ENCODE results near the gene AP4E1.

AP4E1 gene

DNA sequence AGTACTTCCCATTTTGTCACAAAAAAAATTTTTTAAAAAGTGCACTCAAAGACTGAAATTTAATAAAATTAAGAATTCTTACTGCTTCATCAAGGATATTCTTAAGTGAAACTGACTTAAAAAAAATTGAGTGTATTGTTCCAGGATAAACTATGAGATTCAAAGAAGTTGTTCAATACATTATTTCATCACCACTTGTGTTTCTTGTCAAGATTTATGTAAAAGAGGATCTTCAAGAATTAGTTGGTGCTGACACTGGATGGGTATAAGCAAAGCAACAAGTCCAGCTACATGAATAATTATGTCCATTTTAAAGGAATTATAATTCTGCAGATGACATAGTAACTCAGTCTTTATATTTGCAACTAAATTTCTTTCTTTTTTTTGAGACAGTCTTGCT lies 4.3 kb upstream of the AP4E1 start:
- no peak overlapping the region for H3K4me3 ChIP-seq (replicated peaks; ENCODE audit: insufficient read depth, low read length)
- no peaks in the 10 kb centered on the region for H3K27me3 ChIP-seq (ENCODE audit: insufficient read depth, poor library complexity, severe bottlenecking)
- no peak for TF ChIP-seq GABPA (IDR thresholded peaks at IDR 0.05; ENCODE audit: low read depth)
- TF ChIP-seq, protein P1, sequence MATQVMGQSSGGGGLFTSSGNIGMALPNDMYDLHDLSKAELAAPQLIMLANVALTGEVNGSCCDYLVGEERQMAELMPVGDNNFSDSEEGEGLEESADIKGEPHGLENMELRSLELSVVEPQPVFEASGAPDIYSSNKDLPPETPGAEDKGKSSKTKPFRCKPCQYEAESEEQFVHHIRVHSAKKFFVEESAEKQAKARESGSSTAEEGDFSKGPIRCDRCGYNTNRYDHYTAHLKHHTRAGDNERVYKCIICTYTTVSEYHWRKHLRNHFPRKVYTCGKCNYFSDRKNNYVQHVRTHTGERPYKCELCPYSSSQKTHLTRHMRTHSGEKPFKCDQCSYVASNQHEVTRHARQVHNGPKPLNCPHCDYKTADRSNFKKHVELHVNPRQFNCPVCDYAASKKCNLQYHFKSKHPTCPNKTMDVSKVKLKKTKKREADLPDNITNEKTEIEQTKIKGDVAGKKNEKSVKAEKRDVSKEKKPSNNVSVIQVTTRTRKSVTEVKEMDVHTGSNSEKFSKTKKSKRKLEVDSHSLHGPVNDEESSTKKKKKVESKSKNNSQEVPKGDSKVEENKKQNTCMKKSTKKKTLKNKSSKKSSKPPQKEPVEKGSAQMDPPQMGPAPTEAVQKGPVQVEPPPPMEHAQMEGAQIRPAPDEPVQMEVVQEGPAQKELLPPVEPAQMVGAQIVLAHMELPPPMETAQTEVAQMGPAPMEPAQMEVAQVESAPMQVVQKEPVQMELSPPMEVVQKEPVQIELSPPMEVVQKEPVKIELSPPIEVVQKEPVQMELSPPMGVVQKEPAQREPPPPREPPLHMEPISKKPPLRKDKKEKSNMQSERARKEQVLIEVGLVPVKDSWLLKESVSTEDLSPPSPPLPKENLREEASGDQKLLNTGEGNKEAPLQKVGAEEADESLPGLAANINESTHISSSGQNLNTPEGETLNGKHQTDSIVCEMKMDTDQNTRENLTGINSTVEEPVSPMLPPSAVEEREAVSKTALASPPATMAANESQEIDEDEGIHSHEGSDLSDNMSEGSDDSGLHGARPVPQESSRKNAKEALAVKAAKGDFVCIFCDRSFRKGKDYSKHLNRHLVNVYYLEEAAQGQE (IDR thresholded peaks at IDR 0.05; ENCODE audit: insufficient replicate concordance, low read depth) = no peak
- TF ChIP-seq, protein P2, sequence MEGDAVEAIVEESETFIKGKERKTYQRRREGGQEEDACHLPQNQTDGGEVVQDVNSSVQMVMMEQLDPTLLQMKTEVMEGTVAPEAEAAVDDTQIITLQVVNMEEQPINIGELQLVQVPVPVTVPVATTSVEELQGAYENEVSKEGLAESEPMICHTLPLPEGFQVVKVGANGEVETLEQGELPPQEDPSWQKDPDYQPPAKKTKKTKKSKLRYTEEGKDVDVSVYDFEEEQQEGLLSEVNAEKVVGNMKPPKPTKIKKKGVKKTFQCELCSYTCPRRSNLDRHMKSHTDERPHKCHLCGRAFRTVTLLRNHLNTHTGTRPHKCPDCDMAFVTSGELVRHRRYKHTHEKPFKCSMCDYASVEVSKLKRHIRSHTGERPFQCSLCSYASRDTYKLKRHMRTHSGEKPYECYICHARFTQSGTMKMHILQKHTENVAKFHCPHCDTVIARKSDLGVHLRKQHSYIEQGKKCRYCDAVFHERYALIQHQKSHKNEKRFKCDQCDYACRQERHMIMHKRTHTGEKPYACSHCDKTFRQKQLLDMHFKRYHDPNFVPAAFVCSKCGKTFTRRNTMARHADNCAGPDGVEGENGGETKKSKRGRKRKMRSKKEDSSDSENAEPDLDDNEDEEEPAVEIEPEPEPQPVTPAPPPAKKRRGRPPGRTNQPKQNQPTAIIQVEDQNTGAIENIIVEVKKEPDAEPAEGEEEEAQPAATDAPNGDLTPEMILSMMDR (IDR thresholded peaks at IDR 0.05; ENCODE audit: insufficient read depth, low read length) = no peak
- TF ChIP-seq SPI1 (IDR thresholded peaks at IDR 0.05; ENCODE audit: borderline replicate concordance, low read depth) = no peak
- TF ChIP-seq POLR2AphosphoS5 (IDR thresholded peaks at IDR 0.05; ENCODE audit: low read depth) = no peak
- H3K27ac ChIP-seq (replicated peaks) = no peak overlapping the region
- DNase-seq (ENCODE audit: low read depth in 1 of 2, low spot score in 1 of 2) = no peak

DNA sequence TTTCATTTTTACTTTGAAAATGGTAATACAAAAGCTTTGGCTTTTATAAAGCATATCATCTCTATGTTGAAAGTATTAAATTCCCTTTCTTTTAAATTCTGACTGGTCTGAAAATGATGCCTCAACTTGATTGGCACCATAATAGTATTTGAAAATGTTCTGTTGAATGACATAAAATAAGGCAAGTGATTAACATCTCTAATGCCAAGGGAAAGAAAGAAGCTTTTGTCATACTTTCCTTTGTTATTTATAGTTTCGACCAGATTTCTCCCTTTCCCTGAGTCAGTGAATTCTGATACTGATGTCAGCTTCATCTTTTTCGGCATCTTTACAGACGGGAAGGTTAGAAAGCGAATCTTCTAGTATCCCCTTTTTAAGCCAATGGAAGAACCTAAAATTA lies 3.4 kb upstream of the AP4E1 start:
- no peak overlapping the region for H3K4me3 ChIP-seq (replicated peaks; ENCODE audit: insufficient read depth, low read length)
- TF ChIP-seq, protein P2 (IDR thresholded peaks at IDR 0.05; ENCODE audit: insufficient read depth, low read length) = no peak
- TF ChIP-seq, protein P1 (IDR thresholded peaks at IDR 0.05; ENCODE audit: insufficient replicate concordance, low read depth) = no peak
- TF ChIP-seq GABPA (IDR thresholded peaks at IDR 0.05; ENCODE audit: low read depth) (no peak), POLR2AphosphoS5 (IDR thresholded peaks at IDR 0.05; ENCODE audit: low read depth) (no peak), SPI1 (IDR thresholded peaks at IDR 0.05; ENCODE audit: borderline replicate concordance, low read depth) (no peak)
- H3K27me3 ChIP-seq (ENCODE audit: insufficient read depth, poor library complexity, severe bottlenecking) = no peaks in the 10 kb centered on the region
- H3K27ac ChIP-seq (replicated peaks) = no peak overlapping the region
- no peak for DNase-seq (ENCODE audit: low read depth in 1 of 2, low spot score in 1 of 2)

DNA sequence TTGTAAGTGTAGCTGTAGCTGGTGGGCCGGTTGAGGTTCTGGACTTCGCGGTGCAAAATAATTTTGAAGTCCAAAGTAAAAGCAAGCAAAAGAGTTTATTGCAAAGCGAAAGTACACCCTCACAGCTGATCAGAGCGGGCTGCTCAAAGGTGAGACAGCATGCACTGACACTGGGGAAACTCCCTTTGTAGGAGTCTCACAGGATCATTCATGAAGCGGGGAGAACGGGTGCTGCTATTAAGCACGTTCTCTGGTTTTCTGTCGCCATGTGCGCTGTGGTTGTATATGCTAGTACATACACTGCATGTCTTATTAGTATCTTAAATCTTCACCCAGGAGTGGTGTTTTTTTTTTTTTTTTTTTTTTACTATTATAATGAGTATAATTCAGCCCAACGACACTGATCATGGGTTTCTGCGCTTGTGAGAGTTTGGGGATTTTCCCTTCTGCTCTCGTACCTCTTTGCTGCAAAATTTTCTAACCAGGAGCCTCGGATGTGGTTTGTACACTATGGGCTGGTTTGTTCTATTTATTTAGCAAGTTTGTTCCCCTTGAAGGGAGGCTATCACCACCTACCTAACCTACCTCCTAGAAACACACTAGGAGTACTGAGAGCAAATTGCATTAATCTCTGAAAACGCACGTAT lies 1.4 kb upstream of the AP4E1 start:
- H3K4me3 ChIP-seq (replicated peaks; ENCODE audit: insufficient read depth, low read length) = peak overlapping the region; percentile 93
- no peaks in the 10 kb centered on the region for H3K27me3 ChIP-seq (ENCODE audit: insufficient read depth, poor library complexity, severe bottlenecking)
- peak overlapping the region; percentile 94 for H3K27ac ChIP-seq (replicated peaks)
- peak in 1 of 2 experiments; percentile 18 for DNase-seq (ENCODE audit: low read depth in 1 of 2, low spot score in 1 of 2)
- TF ChIP-seq, protein P2 (IDR thresholded peaks at IDR 0.05; ENCODE audit: insufficient read depth, low read length) = no peak
- TF ChIP-seq, protein P1 (IDR thresholded peaks at IDR 0.05; ENCODE audit: insufficient replicate concordance, low read depth) = no peak
- TF ChIP-seq SPI1 (IDR thresholded peaks at IDR 0.05; ENCODE audit: borderline replicate concordance, low read depth) = no peak
